Erythroblast (primary cell): ENCODE measurements around the gene AFAP1L1.

Source experiments
- GATA1 ChIP-seq: IDR thresholded peaks from 2 replicates; pipeline ENCODE4 v1.6.1; 2011; ENCODE audit warnings: low read depth, mild to moderate bottlenecking, control low read depth, low read length, moderate library complexity
- POLR2A ChIP-seq: IDR thresholded peaks from 2 replicates; pipeline ENCODE4 v1.6.1; 2011; ENCODE audit warnings: mild to moderate bottlenecking, low read length

DNA sequence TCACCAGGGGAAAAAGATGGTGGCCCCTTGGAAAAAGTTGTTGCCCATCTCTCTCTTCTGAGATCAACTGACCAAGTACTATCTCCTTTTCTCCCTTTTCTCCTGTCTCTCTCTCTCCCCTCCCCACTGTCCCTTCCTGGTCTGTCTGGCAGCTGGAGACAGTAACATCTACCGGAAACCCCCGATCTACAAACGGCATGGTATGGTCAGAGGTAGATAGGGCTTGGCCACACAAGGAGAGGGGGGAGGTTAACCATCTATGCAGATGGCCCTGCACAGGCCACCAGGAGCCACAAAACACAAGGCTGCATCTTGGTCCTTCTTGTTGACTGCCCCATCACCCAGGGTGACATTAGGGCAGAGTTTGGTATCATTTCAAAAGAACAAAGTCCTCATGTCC lies 29.3 kb upstream of the AFAP1L1 start:
- TF ChIP-seq POLR2A, result no peak
- TF ChIP-seq GATA1, result no peak
